ENCODE results near the gene XPNPEP3.

GRCh38 chr22:40976866-40977700, 120.1 kb downstream of the XPNPEP3 start:
- TF ChIP-seq, protein P1, sequence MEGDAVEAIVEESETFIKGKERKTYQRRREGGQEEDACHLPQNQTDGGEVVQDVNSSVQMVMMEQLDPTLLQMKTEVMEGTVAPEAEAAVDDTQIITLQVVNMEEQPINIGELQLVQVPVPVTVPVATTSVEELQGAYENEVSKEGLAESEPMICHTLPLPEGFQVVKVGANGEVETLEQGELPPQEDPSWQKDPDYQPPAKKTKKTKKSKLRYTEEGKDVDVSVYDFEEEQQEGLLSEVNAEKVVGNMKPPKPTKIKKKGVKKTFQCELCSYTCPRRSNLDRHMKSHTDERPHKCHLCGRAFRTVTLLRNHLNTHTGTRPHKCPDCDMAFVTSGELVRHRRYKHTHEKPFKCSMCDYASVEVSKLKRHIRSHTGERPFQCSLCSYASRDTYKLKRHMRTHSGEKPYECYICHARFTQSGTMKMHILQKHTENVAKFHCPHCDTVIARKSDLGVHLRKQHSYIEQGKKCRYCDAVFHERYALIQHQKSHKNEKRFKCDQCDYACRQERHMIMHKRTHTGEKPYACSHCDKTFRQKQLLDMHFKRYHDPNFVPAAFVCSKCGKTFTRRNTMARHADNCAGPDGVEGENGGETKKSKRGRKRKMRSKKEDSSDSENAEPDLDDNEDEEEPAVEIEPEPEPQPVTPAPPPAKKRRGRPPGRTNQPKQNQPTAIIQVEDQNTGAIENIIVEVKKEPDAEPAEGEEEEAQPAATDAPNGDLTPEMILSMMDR (IDR thresholded peaks at IDR 0.05; ENCODE audit: low read length) = no peak
- TF ChIP-seq EZH2 (optimal IDR thresholded peaks at IDR 0.05; ENCODE audit: low read depth, low read length) (no peak), EZH2phosphoT487 (IDR thresholded peaks at IDR 0.05; ENCODE audit: low read length) (no peak)

Data from MM.1S (cell line).